H1 (cell line): ENCODE data around the gene DDR1. TPM values are rescaled to one million over a fixed set of nuclear protein-coding genes. Genes with fewer than 3 reads are reported as not detected.

Experiments
- CTCF ChIA-PET: fragments of 300-600 bp; sonication (Branson Sonifier 250); formaldehyde crosslinking; loops from one replicate; lab custom pipeline; 2021; ENCODE audit not compliant: partially characterized antibody; lab: Charles Lee
- POLR2A ChIA-PET: fragments of 300-600 bp; sonication (Branson Sonifier 250); formaldehyde crosslinking; loops from one replicate; lab custom pipeline; 2021; ENCODE audit warnings: inconsistent platforms; ENCODE audit not compliant: partially characterized antibody; lab: Charles Lee
- DNase-seq, 2 experiments: peaks; one replicate each; pipeline versions ENCODE4 v3.0.0 to v3.0.0-alpha.2; 2010 to 2022; ENCODE audit warnings: low spot score in 2 of 2, low read depth in 1 of 2, mixed read lengths in 1 of 2
- FAIRE-seq: peaks from 2 replicates; lab custom pipeline; 2011; peaks lifted over from hg19 to GRCh38; lab: Jason Lieb, UNC
- H2AFZ ChIP-seq: 2 replicates; pipeline ENCODE4 v1.8.1; 2012; ENCODE audit warnings: low read length, inconsistent platforms
- H2AK5ac ChIP-seq: 2 replicates; pipeline ENCODE4 v1.6.1; 2013; ENCODE audit warnings: low read depth, low read length
- H2BK120ac ChIP-seq: replicated peaks from 2 replicates; pipeline ENCODE3; 2013; ENCODE audit warnings: low read depth, low read length, inconsistent platforms
- H2BK12ac ChIP-seq: 2 replicates; pipeline ENCODE4 v1.6.1; 2013; ENCODE audit warnings: low read depth, low read length
- H2BK15ac ChIP-seq: 2 replicates; pipeline ENCODE4 v1.6.1; 2013; ENCODE audit warnings: low read length
- H2BK20ac ChIP-seq: 2 replicates; pipeline ENCODE4 v1.6.1; 2013; ENCODE audit warnings: low read length
- H2BK5ac ChIP-seq: 2 replicates; pipeline ENCODE4 v1.6.1; 2013; ENCODE audit warnings: low read depth, low read length
- H3K14ac ChIP-seq: 2 replicates; pipeline ENCODE4 v1.6.1; 2013; ENCODE audit warnings: inconsistent platforms; ENCODE audit not compliant: insufficient read length
- H3K18ac ChIP-seq: 2 replicates; pipeline ENCODE4 v1.6.1; 2013; ENCODE audit warnings: low read length; ENCODE audit errors: extremely low read depth
- H3K23ac ChIP-seq: 2 replicates; pipeline ENCODE4 v1.6.1; 2013; ENCODE audit warnings: inconsistent platforms; ENCODE audit not compliant: insufficient read length
- H3K23me2 ChIP-seq: 2 replicates; pipeline ENCODE4 v1.6.1; 2013; ENCODE audit warnings: low read depth, low read length
- H3K27ac ChIP-seq: 2 replicates; pipeline ENCODE4 v1.6.1; 2011; ENCODE audit warnings: low read depth, low read length, inconsistent platforms
- H3K27me3 ChIP-seq, 4 experiments: replicated peaks in 1 of 4; 1 replicate in 1 of 4; 2 replicates in 3 of 4; pipeline versions ENCODE4 v1.6.1 to v1.8.1; 2011 to 2013; ENCODE audit warnings: low read length in 3 of 4, mild to moderate bottlenecking in 3 of 4, inconsistent platforms in 2 of 4, mixed read lengths in 2 of 4, moderate library complexity in 1 of 4; ENCODE audit not compliant: control insufficient read depth in 3 of 4, insufficient read depth in 3 of 4; ENCODE audit errors: extremely low read depth in 1 of 4
- H3K36me3 ChIP-seq, 4 experiments: 2 replicates each; pipeline versions ENCODE4 v1.6.1 to v1.8.1; 2011 to 2013; ENCODE audit warnings: mild to moderate bottlenecking in 4 of 4, low read length in 3 of 4, moderate library complexity in 2 of 4, control low read depth in 1 of 4, inconsistent platforms in 1 of 4; ENCODE audit not compliant: insufficient read depth in 4 of 4, control insufficient read depth in 2 of 4
- H3K4ac ChIP-seq: replicated peaks from 2 replicates; pipeline ENCODE3; 2013; ENCODE audit warnings: low read length, low read depth, mixed read lengths, inconsistent platforms; ENCODE audit not compliant: insufficient read length
- H3K4me1 ChIP-seq, 4 experiments: replicated peaks in 1 of 4; 1 replicate in 1 of 4; 2 replicates in 3 of 4; pipeline versions ENCODE4 v1.6.1 to v1.8.1; 2011 to 2013; ENCODE audit warnings: low read length in 3 of 4, inconsistent platforms in 2 of 4, mixed read lengths in 1 of 4; ENCODE audit not compliant: insufficient read depth in 4 of 4, control insufficient read depth in 3 of 4
- H3K4me2 ChIP-seq, 2 experiments: 2 replicates each; pipeline versions ENCODE4 v1.6.1 to v1.8.1; 2011 to 2013; ENCODE audit warnings: low read depth in 2 of 2, low read length in 2 of 2, control low read depth in 1 of 2, inconsistent platforms in 1 of 2, mild to moderate bottlenecking in 1 of 2; ENCODE audit not compliant: insufficient read depth in 1 of 2
- H3K4me3 ChIP-seq, 4 experiments: fragments of 200-600, 300-600 bp in 1 of 4; sonication (generic), shearing (Covaris generic), sonication (Bioruptor Twin) in 1 of 4; 2 replicates each; pipeline versions ENCODE4 v1.5.1 to v1.8.1; 2011 to 2016; ENCODE audit warnings: low read length in 4 of 4, low read depth in 3 of 4, control low read depth in 2 of 4, inconsistent platforms in 2 of 4, mild to moderate bottlenecking in 2 of 4, mixed read lengths in 1 of 4, moderate library complexity in 1 of 4; ENCODE audit not compliant: insufficient read depth in 2 of 4; ENCODE audit errors: extremely low read depth in 1 of 4
- H3K56ac ChIP-seq: replicated peaks from 2 replicates; pipeline ENCODE3; 2013; ENCODE audit warnings: low read depth, mild to moderate bottlenecking, mixed read lengths, low read length, inconsistent platforms; ENCODE audit not compliant: insufficient read length
- H3K79me1 ChIP-seq: 2 replicates; pipeline ENCODE4 v1.6.1; 2013; ENCODE audit warnings: low read depth, low read length, control low read depth
- H3K79me2 ChIP-seq, 2 experiments: 2 replicates each; pipeline versions ENCODE4 v1.6.1 to v1.8.1; 2012 to 2013; ENCODE audit warnings: low read length in 2 of 2, mild to moderate bottlenecking in 2 of 2, inconsistent platforms in 1 of 2; ENCODE audit not compliant: insufficient read depth in 2 of 2, control insufficient read depth in 1 of 2
- H3K9ac ChIP-seq, 4 experiments: replicated peaks in 1 of 4; 1 replicate in 1 of 4; 2 replicates in 3 of 4; pipeline versions ENCODE4 v1.6.1 to v1.8.1; 2011 to 2013; ENCODE audit warnings: low read depth in 3 of 4, low read length in 3 of 4, control low read depth in 2 of 4, mild to moderate bottlenecking in 2 of 4, moderate library complexity in 2 of 4, inconsistent platforms in 1 of 4; ENCODE audit errors: extremely low read depth in 1 of 4
- H3K9me3 ChIP-seq, 2 experiments: 2 replicates each; pipeline versions ENCODE4 v1.6.1 to v1.8.1; 2012 to 2013; ENCODE audit warnings: mild to moderate bottlenecking in 2 of 2, moderate library complexity in 2 of 2, control low read depth in 1 of 2, inconsistent platforms in 1 of 2, low read depth in 1 of 2, low read length in 1 of 2, mixed read lengths in 1 of 2; ENCODE audit not compliant: insufficient read depth in 2 of 2
- H4K20me1 ChIP-seq, 2 experiments: replicated peaks in 1 of 2; 2 replicates each; pipeline versions ENCODE3 to v1.8.1; 2011 to 2013; ENCODE audit warnings: inconsistent platforms in 2 of 2, low read length in 2 of 2, mild to moderate bottlenecking in 1 of 2; ENCODE audit not compliant: insufficient read depth in 2 of 2, control insufficient read depth in 1 of 2
- H4K5ac ChIP-seq: 2 replicates; pipeline ENCODE4 v1.6.1; 2013; ENCODE audit warnings: low read length, low read depth, mixed read lengths, inconsistent platforms; ENCODE audit not compliant: insufficient read length
- H4K8ac ChIP-seq: 2 replicates; pipeline ENCODE4 v1.8.0; 2013; ENCODE audit warnings: mild to moderate bottlenecking, moderate library complexity, low read length, inconsistent platforms; ENCODE audit not compliant: insufficient read depth; ENCODE audit errors: extremely low read depth
- H4K91ac ChIP-seq: replicated peaks from 2 replicates; pipeline ENCODE3; 2013; ENCODE audit warnings: low read length, mixed read lengths, inconsistent platforms; ENCODE audit not compliant: insufficient read length
- ASH2L ChIP-seq: fragments of 200-600, 300-600 bp; sonication (generic); IDR thresholded peaks from one replicate; pipeline ENCODE4 v1.7.1; 2017; ENCODE audit warnings: low read length
- CBX5 ChIP-seq: fragments of 300-800, 300-1000 bp; sonication (generic); IDR thresholded peaks from 2 replicates; pipeline ENCODE4 v1.7.1; 2016; ENCODE audit warnings: antibody characterized with exemption, low read length, low read depth
- HDAC6 ChIP-seq: IDR thresholded peaks from one replicate; pipeline ENCODE4 v1.7.1; 2012; ENCODE audit warnings: low read depth, mild to moderate bottlenecking, inconsistent platforms, low read length, moderate library complexity
- NRF1 ChIP-seq: IDR thresholded peaks from 2 replicates; pipeline ENCODE4 v1.6.1; 2011; ENCODE audit warnings: mild to moderate bottlenecking, low read depth, low read length, improper control_type of control experiment
- PHF8 ChIP-seq: fragments of 200-600 bp; sonication (generic); conservative IDR thresholded peaks from 2 replicates; pipeline ENCODE4 v1.7.1; 2012; ENCODE audit warnings: low read depth, mild to moderate bottlenecking, inconsistent platforms, low read length, moderate library complexity
- WGBS, 2 experiments: shearing (Covaris generic) in 1 of 2; methylation state at CpG; one replicate each; pipeline versions ENCODE4 v1.1.6 to v1.1.7; 2013 to 2015; ENCODE audit warnings: low lambda C conversion rate in 2 of 2, mixed read lengths in 2 of 2, inconsistent platforms in 1 of 2, low coverage in 1 of 2, missing lambda C conversion rate in 1 of 2; ENCODE audit not compliant: insufficient replicate concordance in 2 of 2, insufficient coverage in 1 of 2, insufficient read length in 1 of 2; ENCODE audit errors: extremely low coverage in 1 of 2, missing lambda C conversion rate in 1 of 2; 5-methylcytosine and 5-hydroxymethylcytosine counted together
- polyA plus RNA-seq, 7 experiments: library from polyadenylated mRNA; depleted of rRNA in 3 of 7; stranded (reverse) in 5 of 7; unstranded in 2 of 7; fragments of >200 nt in 5 of 7; fragments of 200-250 nt in 2 of 7; gene quantifications; 1 replicate in 5 of 7; 2 replicates in 1 of 7; 4 replicates in 1 of 7; pipeline versions ENCODE4 v1.2.1 to v1.2.3, GENCODE V29; 2011 to 2013; ENCODE audit warnings: missing spikeins in 2 of 7, mixed read lengths in 2 of 7
- total RNA-seq: library from RNA; stranded (reverse); fragmentation: NEBNext Ultra II Directional; extraction: Animal tissue kit (Norgen Biotek cat#: 25700); gene quantifications from 2 replicates; pipeline ENCODE4 v1.2.1, GENCODE V29; 2021

The DDR1 gene
- total and polyA plus RNA-seq, 2 of the 8 experiments (the other 6 are each of a cell fraction or from before 2014, with no cell fraction given): 99.4 to 181 TPM

DNA sequence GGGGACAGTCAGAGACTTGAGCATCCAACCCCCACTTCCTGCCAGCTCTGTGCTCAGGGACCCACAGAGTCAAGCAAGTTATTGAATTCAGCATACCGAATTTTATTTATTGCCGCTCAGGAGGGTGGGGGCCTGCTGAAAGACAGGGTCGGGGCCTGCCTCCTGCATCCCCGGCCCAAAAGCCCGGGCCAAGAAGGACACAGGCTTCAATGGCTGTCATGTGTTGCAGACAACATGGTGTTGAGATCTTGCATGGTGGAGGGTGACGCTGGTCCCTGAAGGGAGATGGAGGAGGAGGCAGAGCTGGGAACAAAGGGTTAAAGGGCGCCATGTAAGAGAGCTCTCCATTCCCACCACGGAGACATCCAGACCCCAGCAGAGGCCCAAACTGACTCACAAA is 47.0 kb downstream of the DDR1 start:
- no peaks in the 10 kb centered on the region for H3K79me1 ChIP-seq
- H2BK15ac ChIP-seq: 0 out of 2 replicates have a peak overlapping the region, but pooled peaks have one; percentile 61
- DNase-seq (no peak), FAIRE-seq (no peak)
- peaks cover 0 to 6% of the 10 kb centered on the region in 2 experiments; a peak in 2 of 4 replicates for H3K9me3 ChIP-seq
- H3K18ac ChIP-seq: no peak overlapping the region
- H3K4me1 ChIP-seq: 0 out of 7 replicates have a peak, but pooled peaks cover 0 to 3% (median 0%) of the 10 kb centered on the region in 4 experiments
- H2BK20ac ChIP-seq: no peak overlapping the region
- no peak overlapping the region for H2BK12ac ChIP-seq
- no peak overlapping the region for H3K4ac ChIP-seq
- ChIA-PET CTCF (interaction anchor here (0.6 to 4.2 kb wide), 12 partner anchors 11 to 773 kb away, joined by 3 to 18 read pairs (median 4); no protein-coding TSS in a partner anchor), POLR2A (interaction anchor here (0.6 to 1.2 kb wide), 5 partner anchors 14 to 164 kb away, joined by 3 to 4 read pairs (median 3); no protein-coding TSS in a partner anchor)
- H2AK5ac ChIP-seq: no peak overlapping the region; the same call in 1 of the 2 replicates
- H4K8ac ChIP-seq: no peak overlapping the region
- no peak overlapping the region for H3K14ac ChIP-seq
- no peak overlapping the region for H2AFZ ChIP-seq
- H3K4me2 ChIP-seq: no peak overlapping the region
- H3K27ac ChIP-seq: no peak overlapping the region
- peaks cover 0 to 9% (median 6%) of the 10 kb centered on the region in 4 experiments; a peak in 4 of 8 replicates for H3K36me3 ChIP-seq
- H4K5ac ChIP-seq: no peak overlapping the region
- no peak overlapping the region for H3K4me3 ChIP-seq
- no peak overlapping the region for H3K23ac ChIP-seq
- no peak overlapping the region for H4K91ac ChIP-seq
- no peak overlapping the region for H2BK120ac ChIP-seq
- H3K79me2 ChIP-seq: no peaks in the 10 kb centered on the region
- H4K20me1 ChIP-seq: no peaks in the 10 kb centered on the region
- H3K27me3 ChIP-seq: no peaks in the 10 kb centered on the region
- no peak overlapping the region for H3K56ac ChIP-seq
- 0 out of 2 replicates have a peak, but pooled peaks cover 4% of the 10 kb centered on the region for H3K23me2 ChIP-seq
- no peak overlapping the region for H3K9ac ChIP-seq
- H2BK5ac ChIP-seq: no peak overlapping the region
- WGBS, 2 experiments: 76% methylated on average over 8 of the region's 8 CpGs; no CpG with 5 or more reads in 1 of the 2 experiments
- no peak for TF ChIP-seq PHF8
- TF ChIP-seq HDAC6: no peak
- TF ChIP-seq NRF1: no peak
- TF ChIP-seq ASH2L: no peak
- no peak for TF ChIP-seq CBX5
